ENCODE measurements around the gene UTF1. TPM values are rescaled to one million over a fixed set of nuclear protein-coding genes. Genes with fewer than 3 reads are reported as not detected.

Gene UTF1
- total RNA-seq, 4 donors from 2014 or later = not detected

DNA sequence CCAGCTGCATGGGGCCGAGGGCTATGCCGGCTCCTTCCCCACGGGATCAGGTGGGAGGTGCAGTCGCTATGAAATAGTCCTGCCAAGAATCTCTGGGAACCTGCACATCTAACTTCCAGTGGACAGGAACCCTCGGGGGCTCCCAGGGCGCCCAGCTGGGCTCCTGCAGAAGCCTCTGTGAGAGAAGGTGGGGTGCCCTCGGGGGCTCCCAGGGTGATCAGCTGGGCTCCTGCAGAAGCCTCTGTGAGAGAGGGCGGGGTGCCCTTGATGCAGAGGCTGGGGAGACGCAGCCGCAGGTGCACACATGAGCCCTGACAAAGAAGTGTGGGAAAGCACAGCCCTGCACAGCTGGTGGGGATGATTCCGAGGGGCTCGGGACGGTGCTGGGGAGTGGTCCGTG lies 13.6 kb downstream of the UTF1 start:
- intact Hi-C loops (cut with DNase I; ENCODE audit: low total_unique reads) = no loop called here
- no peak for DNase-seq
- Histone ChIP-seq H3K4me3 (no peak overlapping the region), H3K36me3 (no peaks in the 10 kb centered on the region), H3K27me3 (peaks cover 0 to 4% of the 10 kb centered on the region in 2 donors), H3K27ac (no peak overlapping the region), H3K9me3 (no peaks in the 10 kb centered on the region), H3K4me1 (no peaks in the 10 kb centered on the region)
- TF ChIP-seq POLR2A (IDR thresholded peaks at IDR 0.05) = no peak
- TF ChIP-seq, protein P1, sequence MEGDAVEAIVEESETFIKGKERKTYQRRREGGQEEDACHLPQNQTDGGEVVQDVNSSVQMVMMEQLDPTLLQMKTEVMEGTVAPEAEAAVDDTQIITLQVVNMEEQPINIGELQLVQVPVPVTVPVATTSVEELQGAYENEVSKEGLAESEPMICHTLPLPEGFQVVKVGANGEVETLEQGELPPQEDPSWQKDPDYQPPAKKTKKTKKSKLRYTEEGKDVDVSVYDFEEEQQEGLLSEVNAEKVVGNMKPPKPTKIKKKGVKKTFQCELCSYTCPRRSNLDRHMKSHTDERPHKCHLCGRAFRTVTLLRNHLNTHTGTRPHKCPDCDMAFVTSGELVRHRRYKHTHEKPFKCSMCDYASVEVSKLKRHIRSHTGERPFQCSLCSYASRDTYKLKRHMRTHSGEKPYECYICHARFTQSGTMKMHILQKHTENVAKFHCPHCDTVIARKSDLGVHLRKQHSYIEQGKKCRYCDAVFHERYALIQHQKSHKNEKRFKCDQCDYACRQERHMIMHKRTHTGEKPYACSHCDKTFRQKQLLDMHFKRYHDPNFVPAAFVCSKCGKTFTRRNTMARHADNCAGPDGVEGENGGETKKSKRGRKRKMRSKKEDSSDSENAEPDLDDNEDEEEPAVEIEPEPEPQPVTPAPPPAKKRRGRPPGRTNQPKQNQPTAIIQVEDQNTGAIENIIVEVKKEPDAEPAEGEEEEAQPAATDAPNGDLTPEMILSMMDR (IDR thresholded peaks at IDR 0.05) = no peak

GRCh38 chr10:133245439-133246235 lies 15.6 kb downstream of the UTF1 start:
- H3K27me3 ChIP-seq = no peaks in the 10 kb centered on the region
- no peaks in the 10 kb centered on the region for H3K36me3 ChIP-seq
- H3K27ac ChIP-seq = no peak overlapping the region
- no peak overlapping the region for H3K4me3 ChIP-seq
- intact Hi-C loops (cut with DNase I; ENCODE audit: low total_unique reads) = no loop called here
- TF ChIP-seq, protein P1 (IDR thresholded peaks at IDR 0.05) = no peak
- TF ChIP-seq POLR2A (IDR thresholded peaks at IDR 0.05) = no peak
- no peaks in the 10 kb centered on the region for H3K4me1 ChIP-seq
- H3K9me3 ChIP-seq = no peaks in the 10 kb centered on the region
- no peak for DNase-seq

- Histone ChIP-seq H3K27me3 (no peaks in the 10 kb centered on the region), H3K4me1 (no peaks in the 10 kb centered on the region)
These were observed 16.2 kb downstream of the UTF1 start for GRCh38 chr10:133246236-133246626.

GRCh38 chr10:133247681-133248333 lies 17.8 kb downstream of the UTF1 start:
- H3K36me3 ChIP-seq = no peaks in the 10 kb centered on the region
- intact Hi-C loops (cut with DNase I; ENCODE audit: low total_unique reads) = no loop called here
- DNase-seq = no peak
- no peak overlapping the region for H3K27ac ChIP-seq
- no peaks in the 10 kb centered on the region for H3K4me1 ChIP-seq
- no peak for TF ChIP-seq POLR2A (IDR thresholded peaks at IDR 0.05)
- TF ChIP-seq, protein P1 (IDR thresholded peaks at IDR 0.05) = no peak
- H3K4me3 ChIP-seq = peak overlapping the region in 1 of 2 donors; percentile 20
- no peaks in the 10 kb centered on the region for H3K27me3 ChIP-seq
- no peaks in the 10 kb centered on the region for H3K9me3 ChIP-seq

More at GRCh38 chr10:133246236-133246626, 16.2 kb downstream of the UTF1 start:
- Histone ChIP-seq H3K4me3 (no peak overlapping the region), H3K36me3 (no peaks in the 10 kb centered on the region), H3K9me3 (no peaks in the 10 kb centered on the region), H3K27ac (no peak overlapping the region)
- intact Hi-C loops (cut with DNase I; ENCODE audit: low total_unique reads) = no loop called here
- DNase-seq = no peak
- no peak for TF ChIP-seq POLR2A (IDR thresholded peaks at IDR 0.05)
- TF ChIP-seq, protein P1 (IDR thresholded peaks at IDR 0.05) = no peak

DNA sequence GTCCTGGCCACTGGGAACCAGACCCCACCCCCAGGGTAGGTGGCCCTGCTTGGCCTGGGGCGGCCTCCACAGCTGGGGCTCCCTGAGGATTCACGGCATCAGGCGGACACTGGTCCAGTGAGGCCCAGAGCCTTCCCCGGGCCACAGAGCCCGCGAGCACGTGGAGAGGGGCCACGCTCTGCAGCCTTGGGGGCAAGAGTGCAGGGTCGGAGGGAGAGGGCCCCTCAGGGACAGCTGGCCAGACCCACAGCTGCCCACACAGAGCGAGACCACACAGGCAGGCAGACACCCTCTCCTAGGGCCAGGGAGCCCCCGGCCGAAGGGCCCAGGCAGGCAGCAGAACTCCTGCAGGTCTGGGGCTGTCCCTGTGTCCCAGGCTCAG lies 18.3 kb downstream of the UTF1 start:
- no peaks in the 10 kb centered on the region for H3K27me3 ChIP-seq
- intact Hi-C loops (cut with DNase I; ENCODE audit: low total_unique reads) = no loop called here

More for the DNA sequence above, 18.3 kb downstream of the UTF1 start:
- Histone ChIP-seq H3K27ac (no peak overlapping the region), H3K4me3 (no peak overlapping the region), H3K9me3 (no peaks in the 10 kb centered on the region), H3K4me1 (no peaks in the 10 kb centered on the region), H3K36me3 (no peaks in the 10 kb centered on the region)
- no peak for DNase-seq
- no peak for TF ChIP-seq POLR2A (IDR thresholded peaks at IDR 0.05)
- TF ChIP-seq, protein P1 (IDR thresholded peaks at IDR 0.05) = no peak

All from uterus (tissue), 4 donors.